Upper lobe of right lung (tissue), 1 donor: ENCODE results near the gene ANO1. TPM values are rescaled to one million over a fixed set of nuclear protein-coding genes. Genes with fewer than 3 reads are reported as not detected.

ENCODE experiments used
- ATAC-seq: fragments of 200-7000 bp; cut with Tn5 transposase; one replicate; pipeline ENCODE4 v1.9.1; 2020; ENCODE audit warnings: mild to moderate bottlenecking, moderate library complexity
- DNase-seq: peaks from one replicate; pipeline ENCODE4 v3.0.0-alpha.2; 2020
- H3K27ac ChIP-seq: fragments of 200-600 bp; one replicate; pipeline ENCODE4 v1.8.0; 2022
- H3K27me3 ChIP-seq: fragments of 200-600 bp; one replicate; pipeline ENCODE4 v1.8.0; 2022; ENCODE audit warnings: mild to moderate bottlenecking
- H3K36me3 ChIP-seq: fragments of 200-600 bp; one replicate; pipeline ENCODE4 v1.8.0; 2022
- H3K4me1 ChIP-seq: fragments of 200-600 bp; one replicate; pipeline ENCODE4 v1.8.0; 2022
- H3K4me3 ChIP-seq: fragments of 200-600 bp; one replicate; pipeline ENCODE4 v1.8.0; 2022; ENCODE audit warnings: mild to moderate bottlenecking
- H3K9me3 ChIP-seq: fragments of 200-600 bp; one replicate; pipeline ENCODE4 v1.8.0; 2022
- CTCF ChIP-seq: fragments of 200-600 bp; IDR thresholded peaks from one replicate; pipeline ENCODE4 v1.8.0; 2022; ENCODE audit warnings: antibody characterized with exemption
- intact Hi-C: fragments of 100-400 bp; cut with DNase I; formaldehyde crosslinking; loops from one replicate; pipeline ENCODE4 v1.11.0; 2022
- total RNA-seq: library from RNA; stranded (reverse); fragmentation: NEBNext Ultra II Directional; extraction: Animal tissue kit (Norgen Biotek cat#: 25700); gene quantifications from one replicate; pipeline ENCODE4 v1.2.1, GENCODE V29; 2021
- donor health status: DM: no; HTN: yes; CAD: no; lungs with severe emphysema.

Gene ANO1
- total RNA-seq, 1 donor from 2014 or later: 16.8 TPM

GRCh38 chr11:70067036-70067435 is 11.1 kb upstream of the ANO1 start:
- ATAC-seq (no peak), DNase-seq (no peak)
- H3K9me3 ChIP-seq: no peaks in the 10 kb centered on the region
- no peaks in the 10 kb centered on the region for H3K36me3 ChIP-seq
- H3K27me3 ChIP-seq: peaks cover 42% of the 10 kb centered on the region
- H3K4me3 ChIP-seq: no peak overlapping the region
- no peak overlapping the region for H3K27ac ChIP-seq
- intact Hi-C loops: no loop called here
- H3K4me1 ChIP-seq: peaks cover 3% of the 10 kb centered on the region
- no peak for TF ChIP-seq CTCF

- H3K27me3 ChIP-seq: peaks cover 44% of the 10 kb centered on the region
- DNase-seq (no peak), ATAC-seq (no peak)
- H3K36me3 ChIP-seq: no peaks in the 10 kb centered on the region
- TF ChIP-seq CTCF: no peak
- intact Hi-C loops: no loop called here
- no peaks in the 10 kb centered on the region for H3K9me3 ChIP-seq
- H3K4me3 ChIP-seq: no peak overlapping the region
- H3K4me1 ChIP-seq: peaks cover 3% of the 10 kb centered on the region
- H3K27ac ChIP-seq: no peak overlapping the region
Observed at GRCh38 chr11:70067591-70068341, 10.4 kb upstream of the ANO1 start.

GRCh38 chr11:70068345-70068744 is 9.8 kb upstream of the ANO1 start:
- no peaks in the 10 kb centered on the region for H3K36me3 ChIP-seq
- H3K4me3 ChIP-seq: no peak overlapping the region
- H3K9me3 ChIP-seq: no peaks in the 10 kb centered on the region
- DNase-seq (no peak), ATAC-seq (no peak)
- peaks cover 47% of the 10 kb centered on the region for H3K27me3 ChIP-seq
- intact Hi-C loops: no loop called here
- no peak overlapping the region for H3K27ac ChIP-seq
- no peak for TF ChIP-seq CTCF
- peaks cover 3% of the 10 kb centered on the region for H3K4me1 ChIP-seq

- no peak for ATAC-seq
- peaks cover 52% of the 10 kb centered on the region for H3K27me3 ChIP-seq
- no peak for DNase-seq
- no peaks in the 10 kb centered on the region for H3K36me3 ChIP-seq
- peaks cover 3% of the 10 kb centered on the region for H3K4me1 ChIP-seq
- no peaks in the 10 kb centered on the region for H3K9me3 ChIP-seq
- intact Hi-C loops: no loop called here
- no peak overlapping the region for H3K4me3 ChIP-seq
- no peak overlapping the region for H3K27ac ChIP-seq
- TF ChIP-seq CTCF: no peak
Observed at GRCh38 chr11:70068950-70069349, 9.2 kb upstream of the ANO1 start.

- no peaks in the 10 kb centered on the region for H3K36me3 ChIP-seq
- H3K4me3 ChIP-seq: no peak overlapping the region
- peaks cover 3% of the 10 kb centered on the region for H3K4me1 ChIP-seq
- no peak for TF ChIP-seq CTCF
- intact Hi-C loops: no loop called here
- no peak overlapping the region for H3K27ac ChIP-seq
- no peaks in the 10 kb centered on the region for H3K9me3 ChIP-seq
- H3K27me3 ChIP-seq: peaks cover 55% of the 10 kb centered on the region
- DNase-seq (peak; percentile 44), ATAC-seq (no peak)
Observed at GRCh38 chr11:70070706-70071105, 7.4 kb upstream of the ANO1 start.

GRCh38 chr11:70071996-70072395 is 6.1 kb upstream of the ANO1 start:
- Histone ChIP-seq H3K4me3 (no peak overlapping the region), H3K27me3 (peaks cover 55% of the 10 kb centered on the region), H3K36me3 (no peaks in the 10 kb centered on the region), H3K4me1 (peaks cover 3% of the 10 kb centered on the region), H3K9me3 (no peaks in the 10 kb centered on the region), H3K27ac (no peak overlapping the region)
- ATAC-seq (no peak), DNase-seq (peak; percentile 29)
- no peak for TF ChIP-seq CTCF
- intact Hi-C loops: no loop called here
